K562 (cell line): ENCODE data around the gene INTS1. TPM values are rescaled to one million over a fixed set of nuclear protein-coding genes. Genes with fewer than 3 reads are reported as not detected.

ENCODE experiments used
- ATAC-seq: fragments of 200-7000 bp; cut with Tn5 transposase; 3 replicates; pipeline ENCODE4 v1.9.1; 2020; ENCODE audit warnings: moderate library complexity
- BruUV-seq: library from RNA; stranded (reverse); fragments of 400-500 nt; replicated peaks from 2 replicates; lab custom pipeline; 2021; lab: Mats Ljungman, UMichigan
- CTCF ChIA-PET: fragments of 300-600 bp; formaldehyde crosslinking; extraction: SDS; loops from one replicate; lab custom pipeline; 2021; ENCODE audit warnings: low intra/inter-chr PET ratio; lab: Yijun Ruan, JAX
- POLR2A ChIA-PET: fragments of 300-600, 350-650 bp; sonication (Branson Sonifier 250); formaldehyde crosslinking; extraction: SDS; loops from one replicate; lab custom pipeline; 2021; ENCODE audit warnings: antibody characterized with exemption, inconsistent platforms; lab: Yijun Ruan, JAX
- DNase-seq, 4 experiments: peaks; one replicate each; pipeline versions ENCODE4 v3.0.0 to v3.0.0-alpha.2; 2011 to 2018; ENCODE audit warnings: low spot score in 3 of 4, mixed read lengths in 3 of 4; ENCODE audit errors: extremely low read depth in 1 of 4
- FAIRE-seq: peaks from 2 replicates; lab custom pipeline; 2011; peaks lifted over from hg19 to GRCh38; lab: Jason Lieb, UNC
- H2AFZ ChIP-seq: 2 replicates; pipeline ENCODE4 v1.6.0; 2011; ENCODE audit warnings: low read depth, low read length, control low read depth, inconsistent platforms
- H3K27ac ChIP-seq: fragments of 200-600 bp; 3 replicates; pipeline ENCODE4 v1.8.0; 2011; ENCODE audit warnings: low read depth, mild to moderate bottlenecking, control low read depth, inconsistent platforms, low read length, moderate library complexity, mixed read lengths; ENCODE audit errors: extremely low read depth
- H3K27me3 ChIP-seq, 2 experiments: fragments of 300-600 bp in 1 of 2; 2 replicates in 1 of 2; 3 replicates in 1 of 2; pipeline versions ENCODE4 v1.6.0 to v1.8.0; 2011; ENCODE audit warnings: inconsistent platforms in 2 of 2, low read length in 2 of 2, mild to moderate bottlenecking in 1 of 2, mixed read lengths in 1 of 2, moderate library complexity in 1 of 2; ENCODE audit not compliant: control insufficient read depth in 2 of 2, insufficient read depth in 2 of 2
- H3K36me3 ChIP-seq: fragments of 300-600 bp; 3 replicates; pipeline ENCODE4 v1.8.0; 2011; ENCODE audit warnings: mild to moderate bottlenecking, low read length, inconsistent platforms; ENCODE audit not compliant: control insufficient read depth, insufficient read depth
- H3K4me1 ChIP-seq, 2 experiments: fragments of 200-600 bp in 1 of 2; replicated peaks in 1 of 2; 2 replicates in 1 of 2; 3 replicates in 1 of 2; pipeline versions ENCODE4 v1.5.1 to v1.8.0; 2011; ENCODE audit warnings: inconsistent platforms in 2 of 2, low read length in 2 of 2, mild to moderate bottlenecking in 1 of 2, mixed read lengths in 1 of 2, moderate library complexity in 1 of 2; ENCODE audit not compliant: control insufficient read depth in 2 of 2, insufficient read depth in 2 of 2
- H3K4me2 ChIP-seq: 2 replicates; pipeline ENCODE4 v1.6.1; 2011; ENCODE audit warnings: low read length, control low read depth, inconsistent platforms, mixed read lengths; ENCODE audit not compliant: insufficient read depth
- H3K4me3 ChIP-seq: fragments of 200-600 bp; sonication (generic), shearing (Covaris generic); 2 replicates; pipeline ENCODE4 v1.5.1; 2016; ENCODE audit warnings: control low read depth, inconsistent platforms
- H3K79me2 ChIP-seq: fragments of 200-600 bp; 3 replicates; pipeline ENCODE4 v1.8.0; 2011; ENCODE audit warnings: low read length, inconsistent platforms; ENCODE audit not compliant: control insufficient read depth, insufficient read depth
- H3K9ac ChIP-seq, 2 experiments: 2 replicates each; pipeline versions ENCODE4 v1.6.0 to v1.6.1; 2011; ENCODE audit warnings: low read depth in 2 of 2, low read length in 2 of 2, control low read depth in 1 of 2, inconsistent platforms in 1 of 2, mild to moderate bottlenecking in 1 of 2, mixed read lengths in 1 of 2; ENCODE audit not compliant: insufficient read depth in 1 of 2
- H3K9me1 ChIP-seq: one replicate; pipeline ENCODE4 v1.6.0; 2011; ENCODE audit warnings: inconsistent platforms, mild to moderate bottlenecking, low read length, moderate library complexity; ENCODE audit not compliant: control insufficient read depth, insufficient read depth
- H3K9me3 ChIP-seq: replicated peaks from 2 replicates; pipeline ENCODE4 v1.5.1; 2011; ENCODE audit warnings: low read depth, low read length, inconsistent platforms; ENCODE audit not compliant: control insufficient read depth, insufficient read depth
- H4K20me1 ChIP-seq: replicated peaks from 2 replicates; pipeline ENCODE4 v1.6.1; 2011; ENCODE audit warnings: low read length, inconsistent platforms, mixed read lengths; ENCODE audit not compliant: control insufficient read depth, insufficient read depth
- ADNP ChIP-seq: fragments of 200-800 bp; sonication (Bioruptor generic); IDR thresholded peaks from 2 replicates; pipeline ENCODE4 v1.6.1; 2016; ENCODE audit warnings: missing genetic modification characterization, missing compliant biosample characterization
- ARID2 ChIP-seq: fragments of 450-650 bp; IDR thresholded peaks from 2 replicates; pipeline ENCODE4 v1.6.1; 2017; ENCODE audit warnings: antibody characterized with exemption, mild to moderate bottlenecking
- ATF7 ChIP-seq: fragments of 450-650 bp; IDR thresholded peaks from 2 replicates; pipeline ENCODE4 v1.7.1; 2014; ENCODE audit warnings: mild to moderate bottlenecking, moderate library complexity
- BACH1 ChIP-seq: fragments of 200-800 bp; sonication (Bioruptor generic); IDR thresholded peaks from 2 replicates; pipeline ENCODE4 v1.6.1; 2016; ENCODE audit warnings: missing genetic modification characterization, missing compliant biosample characterization
- HMG20B ChIP-seq: fragments of 250-450 bp; sonication (Bioruptor Pico); IDR thresholded peaks from 2 replicates; pipeline ENCODE4 v1.5.0; 2021; ENCODE audit warnings: mild to moderate bottlenecking
- SMAD1 ChIP-seq: fragments of 150-350 bp; IDR thresholded peaks from 2 replicates; pipeline ENCODE4 v1.6.1; 2014; ENCODE audit warnings: low read length, low read depth; ENCODE audit not compliant: partially characterized antibody
- SRSF9 ChIP-seq: fragments of 200-400 bp; formaldehyde crosslinking; IDR thresholded peaks from 2 replicates; pipeline ENCODE4 v1.6.1; 2017; ENCODE audit warnings: low read depth, low read length, borderline replicate concordance
- THAP7 ChIP-seq: fragments of 250-450 bp; sonication (Bioruptor Pico); IDR thresholded peaks from 2 replicates; pipeline ENCODE4 v1.5.0; 2021
- USF2 ChIP-seq: sonication (generic); formaldehyde crosslinking; IDR thresholded peaks from 2 replicates; pipeline ENCODE4 v1.5.0; 2020; ENCODE audit warnings: missing genetic modification reagents
- ZBED1 ChIP-seq: IDR thresholded peaks from 2 replicates; pipeline ENCODE4 v1.6.1; 2014
- ZBTB33 ChIP-seq: sonication (generic); formaldehyde crosslinking; IDR thresholded peaks from 2 replicates; pipeline ENCODE4 v1.8.1; 2023; ENCODE audit warnings: mild to moderate bottlenecking, missing genetic modification reagents
- ZNF263 ChIP-seq: sonication (generic); formaldehyde crosslinking; IDR thresholded peaks from 2 replicates; pipeline ENCODE4 v1.8.0; 2022; ENCODE audit warnings: mild to moderate bottlenecking, missing genetic modification reagents, borderline replicate concordance
- ZNF785 ChIP-seq: fragments of 250-450 bp; sonication (Bioruptor Pico); IDR thresholded peaks from 2 replicates; pipeline ENCODE4 v1.4.0; 2020; ENCODE audit warnings: mild to moderate bottlenecking
- WGBS: fragments of 100-300 bp; shearing (Covaris generic); methylation state at CpG from one replicate; pipeline ENCODE4 v1.1.6; 2016; ENCODE audit warnings: low coverage, mixed read lengths; ENCODE audit not compliant: insufficient coverage; ENCODE audit errors: missing lambda C conversion rate; 5-methylcytosine and 5-hydroxymethylcytosine counted together
- in situ Hi-C: fragments of 300-500 bp; cut with MboI; formaldehyde crosslinking; loops from 4 replicates; pipeline ENCODE4 v1.15.0; 2018; ENCODE audit warnings: inconsistent platforms, mixed read lengths
- intact Hi-C: fragments of 100-400 bp; cut with micrococcal nuclease; formaldehyde crosslinking; loops from 2 replicates; pipeline ENCODE4 v1.14.2; 2022
- polyA plus RNA-seq, 8 experiments: library from polyadenylated mRNA; depleted of rRNA in 4 of 8; stranded (reverse) in 5 of 8; unstranded in 3 of 8; fragments of >200 nt; fragmentation: Nextera tagmentation in 2 of 8; fragmentation: Illumina TruSeq in 1 of 8; extraction: Ambion mirVana in 2 of 8; extraction: Trizol in 1 of 8; gene quantifications; 2 replicates each; pipeline versions ENCODE4 v1.2.1 to v1.2.3, GENCODE V29; 2011 to 2014; ENCODE audit warnings: inconsistent platforms in 1 of 8, missing spikeins in 1 of 8
- total RNA-seq, 7 experiments: library from RNA; depleted of rRNA in 6 of 7; stranded (reverse); fragments of >200 nt in 6 of 7; fragmentation: Illumina TruSeq in 2 of 7; extraction: Trizol in 2 of 7; gene quantifications; 2 replicates each; pipeline versions ENCODE4 v1.2.1 to v1.2.3, GENCODE V29; 2011 to 2021; ENCODE audit warnings: low replicate concordance in 1 of 7
- TF ChIP-seq, protein P1 (sequence below): fragments of 450-650 bp; formaldehyde crosslinking; IDR thresholded peaks from 2 replicates; pipeline ENCODE4 v1.4.0; 2020; ENCODE audit warnings: mild to moderate bottlenecking, mixed read lengths
- TF ChIP-seq, protein P2 (sequence below): sonication (generic); formaldehyde crosslinking; IDR thresholded peaks from 2 replicates; pipeline ENCODE4 v1.8.0; 2022; ENCODE audit warnings: mild to moderate bottlenecking, low read depth, missing genetic modification reagents

Gene INTS1
- total and polyA plus RNA-seq, 9 of the 15 experiments (the other 6 are each of a cell fraction or from before 2014, with no cell fraction given): 0.34 to 119 (median 18.5) TPM

- no peaks in the 10 kb centered on the region for H3K27me3 ChIP-seq
- WGBS: 13% methylated on average over 20 of the region's 30 CpGs
- peaks cover 3% of the 10 kb centered on the region for H3K9me1 ChIP-seq
- CTCF ChIA-PET: interaction anchor here (0.6 to 2.2 kb wide), 6 partner anchors 41 to 439 kb away, joined by 3 to 13 read pairs (median 4); no protein-coding TSS in a partner anchor
- peaks cover 12% of the 10 kb centered on the region; the same call in 1 of the 2 replicates for H4K20me1 ChIP-seq
- intact Hi-C loops: loop anchor here (2.0 kb wide), 1 partner anchor 42 kb away; no protein-coding TSS in a partner anchor
- no peak overlapping the region; the same call in 1 of the 2 replicates for H3K4me2 ChIP-seq
- no TSS peak for BruUV-seq
- peaks cover 31% of the 10 kb centered on the region; the same call in 1 of the 3 replicates for H3K36me3 ChIP-seq
- no peaks in the 10 kb centered on the region for H3K9me3 ChIP-seq
- FAIRE-seq (peak; percentile 84), DNase-seq (peak; percentile 74 to 82 (median 75)), ATAC-seq (peak; percentile 90)
- H2AFZ ChIP-seq: no peak overlapping the region
- H3K4me1 ChIP-seq: peaks cover 6 to 63% of the 10 kb centered on the region in 2 experiments; a peak in 3 of 5 replicates
- H3K4me3 ChIP-seq: no peak overlapping the region
- no peak overlapping the region for H3K27ac ChIP-seq
- H3K9ac ChIP-seq: peak overlapping the region in 1 of 2 experiments; percentile 77; a peak in 2 of 4 replicates
- in situ Hi-C loops: loop anchor here (5.0 kb wide), 1 partner anchor 35 kb away; no protein-coding TSS in a partner anchor
- H3K79me2 ChIP-seq: no peaks in the 10 kb centered on the region
- POLR2A ChIA-PET: interaction anchor here (1.1 kb wide), 1 partner anchor 15 kb away, joined by 3 read pairs; no protein-coding TSS in a partner anchor
- TF ChIP-seq ZNF785 (CRISPR knock-in tag) (no peak), ZBTB33 (no peak), ATF7 (0 out of 2 replicates have a peak, but pooled peaks have one; percentile 27), SRSF9 (no peak), BACH1 (tag) (no peak), USF2 (CRISPR knock-in tag) (no peak), ARID2 (no peak), HMG20B (CRISPR knock-in tag) (no peak), ZBED1 (peak; percentile 43; the same call in 1 of the 2 replicates), ZNF263 (CRISPR knock-in tag) (0 out of 2 replicates have a peak, but pooled peaks have one; percentile 65), SMAD1 (no peak), ADNP (tag) (no peak), THAP7 (CRISPR knock-in tag) (no peak)
- TF ChIP-seq, protein P1, sequence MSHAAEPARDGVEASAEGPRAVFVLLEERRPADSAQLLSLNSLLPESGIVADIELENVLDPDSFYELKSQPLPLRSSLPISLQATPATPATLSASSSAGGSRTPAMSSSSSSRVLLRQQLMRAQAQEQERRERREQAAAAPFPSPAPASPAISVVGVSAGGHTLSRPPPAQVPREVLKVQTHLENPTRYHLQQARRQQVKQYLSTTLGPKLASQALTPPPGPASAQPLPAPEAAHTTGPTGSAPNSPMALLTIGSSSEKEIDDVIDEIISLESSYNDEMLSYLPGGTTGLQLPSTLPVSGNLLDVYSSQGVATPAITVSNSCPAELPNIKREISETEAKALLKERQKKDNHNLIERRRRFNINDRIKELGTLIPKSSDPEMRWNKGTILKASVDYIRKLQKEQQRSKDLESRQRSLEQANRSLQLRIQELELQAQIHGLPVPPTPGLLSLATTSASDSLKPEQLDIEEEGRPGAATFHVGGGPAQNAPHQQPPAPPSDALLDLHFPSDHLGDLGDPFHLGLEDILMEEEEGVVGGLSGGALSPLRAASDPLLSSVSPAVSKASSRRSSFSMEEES: no peak
- TF ChIP-seq, protein P2, sequence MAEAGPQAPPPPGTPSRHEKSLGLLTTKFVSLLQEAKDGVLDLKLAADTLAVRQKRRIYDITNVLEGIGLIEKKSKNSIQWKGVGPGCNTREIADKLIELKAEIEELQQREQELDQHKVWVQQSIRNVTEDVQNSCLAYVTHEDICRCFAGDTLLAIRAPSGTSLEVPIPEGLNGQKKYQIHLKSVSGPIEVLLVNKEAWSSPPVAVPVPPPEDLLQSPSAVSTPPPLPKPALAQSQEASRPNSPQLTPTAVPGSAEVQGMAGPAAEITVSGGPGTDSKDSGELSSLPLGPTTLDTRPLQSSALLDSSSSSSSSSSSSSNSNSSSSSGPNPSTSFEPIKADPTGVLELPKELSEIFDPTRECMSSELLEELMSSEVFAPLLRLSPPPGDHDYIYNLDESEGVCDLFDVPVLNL: no peak
Measured at GRCh38 chr7:1432411-1433082, 71.6 kb downstream of the INTS1 start.
